GM12873 (cell line): ENCODE data around the gene BACE1.

Source experiments
- CTCF ChIP-seq: IDR thresholded peaks from 2 replicates; pipeline ENCODE4 v1.5.1; 2012; ENCODE audit warnings: low read depth, mild to moderate bottlenecking, moderate library complexity, low read length, control low read depth; ENCODE audit not compliant: insufficient read depth; ENCODE audit errors: missing control alignments

BACE1 gene

DNA sequence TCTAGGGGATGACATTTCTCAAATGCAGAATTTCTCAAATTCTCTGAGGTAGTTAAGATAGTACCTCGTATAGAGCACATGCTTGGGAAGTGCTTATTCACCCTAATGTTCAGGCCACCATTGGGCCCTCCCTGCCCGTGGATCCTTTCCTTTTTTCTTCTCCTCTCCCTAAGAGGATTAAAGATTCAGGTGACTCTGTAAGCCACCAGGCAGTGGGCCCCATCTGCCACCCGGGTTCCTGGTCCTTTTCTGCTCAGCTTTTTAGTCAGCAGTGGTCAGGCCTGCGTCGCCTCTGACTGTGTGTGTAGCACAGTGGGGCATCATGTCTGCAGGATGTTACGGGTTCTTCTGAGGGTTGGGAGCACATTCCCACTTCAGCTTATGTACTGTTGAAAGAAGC lies 18.8 kb upstream of the BACE1 start:
- no peak for TF ChIP-seq CTCF

GRCh38 chr11:117333917-117334316 lies 17.9 kb upstream of the BACE1 start:
- no peak for TF ChIP-seq CTCF

- TF ChIP-seq CTCF, result no peak
Measured at GRCh38 chr11:117332843-117333242, 16.8 kb upstream of the BACE1 start.

DNA sequence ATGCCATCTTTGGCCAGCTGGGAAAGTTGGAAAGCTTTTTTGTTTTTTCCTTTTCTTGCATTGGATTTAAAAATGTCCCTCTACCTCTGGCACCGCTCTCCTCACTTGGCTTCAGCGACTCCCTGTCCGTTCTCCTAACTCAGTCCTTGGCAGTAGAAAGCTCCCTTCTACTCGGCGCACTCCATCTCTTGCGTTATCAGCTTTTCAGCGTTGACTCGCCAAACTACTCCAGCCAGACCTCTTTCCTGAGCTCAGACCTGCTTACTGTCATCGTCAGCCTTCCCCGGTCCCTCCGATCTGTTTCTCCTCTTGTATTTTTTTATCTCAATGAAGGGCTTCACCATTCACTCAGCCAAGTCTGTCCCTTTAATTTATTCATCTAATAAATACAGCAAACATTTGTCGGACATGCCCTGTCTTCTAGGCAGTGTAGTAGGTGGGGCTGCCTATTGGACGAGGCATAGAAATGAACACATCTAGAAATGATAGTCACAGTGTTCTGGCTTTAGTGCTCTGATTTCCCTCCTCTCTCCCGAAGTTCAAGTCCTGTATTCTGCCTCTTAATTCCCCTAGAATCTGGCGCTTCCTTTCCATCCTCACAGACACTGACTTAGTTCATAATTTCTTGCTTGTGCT lies 12.4 kb upstream of the BACE1 start:
- no peak for TF ChIP-seq CTCF

DNA sequence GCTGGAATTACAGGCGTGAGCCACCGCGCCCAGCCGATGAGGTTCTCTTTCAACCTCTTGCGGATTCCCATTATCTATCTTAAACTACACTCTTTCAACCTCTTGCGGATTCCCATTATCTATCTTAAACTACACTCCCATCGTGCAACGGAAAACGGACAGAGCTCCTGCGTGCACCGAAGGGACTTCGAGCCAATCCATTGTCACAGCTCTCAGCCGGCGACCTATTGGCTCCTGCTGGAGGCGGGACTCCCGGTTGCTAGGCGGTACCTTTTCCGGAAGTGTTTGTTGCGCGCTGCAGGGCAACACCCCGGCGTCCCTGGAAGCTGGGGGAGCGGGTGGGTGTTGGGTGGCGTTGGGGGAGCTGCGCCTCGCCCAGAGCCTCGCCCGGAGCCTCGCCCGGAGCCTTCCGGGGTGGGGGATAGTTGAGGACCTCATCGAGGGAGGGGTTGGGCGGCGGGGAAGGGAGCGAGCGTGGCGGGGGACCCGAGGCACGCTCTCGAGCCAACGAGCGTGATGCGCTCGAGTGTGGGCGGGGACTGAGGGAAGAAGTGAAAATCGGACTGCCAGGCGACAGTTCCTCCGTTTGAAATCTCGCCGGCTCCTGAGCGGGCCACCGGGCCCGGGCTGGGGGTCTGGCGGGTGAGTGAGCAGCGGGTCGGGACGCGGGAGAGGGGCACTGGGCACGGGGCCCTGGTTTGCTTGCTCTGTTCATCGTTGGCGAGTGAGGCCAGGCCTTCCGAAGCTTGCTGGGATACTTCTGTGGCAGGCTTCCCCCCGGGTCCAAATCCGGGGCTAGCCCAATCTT lies 11.7 kb upstream of the BACE1 start, which contains the start of gene CEP164:
TSS of gene CEP164 (plus strand) at position 288 of the 808 bp plus-strand sequence. CDS start 10,733 bp downstream, outside the sequence.
- no peak for TF ChIP-seq CTCF

- TF ChIP-seq CTCF, result no peak
Measured at GRCh38 chr11:117319214-117319840, 3.3 kb upstream of the BACE1 start.

GRCh38 chr11:117318738-117319137 lies 2.7 kb upstream of the BACE1 start:
- no peak for TF ChIP-seq CTCF
